ENCODE measurements around the gene NBR1. TPM values are rescaled to one million over a fixed set of nuclear protein-coding genes. Genes with fewer than 3 reads are reported as not detected.

NBR1 gene
- total RNA-seq, 1 donor from 2014 or later = 51.9 TPM

DNA sequence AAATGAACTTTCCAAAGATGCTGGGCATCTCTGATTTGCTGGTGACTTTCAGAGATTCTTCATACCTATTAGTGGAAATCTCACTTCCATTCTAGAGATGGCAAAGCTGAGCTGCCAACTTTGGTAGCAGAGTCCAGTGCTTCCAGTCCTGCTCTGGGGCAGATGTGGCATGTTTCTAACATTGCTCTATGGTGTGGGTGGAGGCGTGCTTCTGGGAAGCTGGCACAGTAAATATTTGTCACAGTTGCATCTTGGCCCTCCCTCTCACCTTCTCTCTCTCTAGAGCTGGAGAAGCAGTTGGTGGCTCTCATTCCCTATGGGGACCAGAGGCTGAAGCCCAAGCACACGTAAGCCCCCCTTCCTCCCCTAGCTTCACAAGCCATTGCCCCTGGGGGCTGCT, 42.5 kb downstream of the NBR1 start:
- no peak for DNase-seq (ENCODE audit: low read depth)
- no peak overlapping the region for H3K4me3 ChIP-seq (ENCODE audit: low read depth, low read length)
- FAIRE-seq = no peak

DNA sequence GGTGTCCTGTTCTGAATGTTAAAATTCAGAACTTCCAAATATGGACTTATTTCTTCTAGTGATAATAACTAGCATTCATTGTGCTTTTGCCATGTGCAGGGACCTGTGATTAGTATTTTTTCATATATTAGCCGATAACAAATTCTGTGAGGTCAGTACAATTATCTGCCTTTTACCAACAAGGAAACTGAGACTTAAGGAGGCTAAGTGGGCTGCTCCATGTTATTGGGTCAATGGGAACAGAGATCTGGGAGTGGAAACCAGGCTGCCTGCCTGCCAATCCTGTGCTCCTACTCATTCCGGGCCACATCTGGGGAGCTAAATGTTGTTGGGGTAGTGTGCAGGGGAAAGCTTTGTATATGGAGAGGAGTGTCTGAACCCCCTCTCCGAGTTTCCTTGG, 44.3 kb downstream of the NBR1 start:
- Histone ChIP-seq H3K27me3 (ENCODE audit: control insufficient read depth, insufficient read depth, low read length) (no peaks in the 10 kb centered on the region), H3K36me3 (ENCODE audit: control insufficient read depth, insufficient read depth, low read length) (peaks cover 8% of the 10 kb centered on the region)
- TF ChIP-seq, protein P1, sequence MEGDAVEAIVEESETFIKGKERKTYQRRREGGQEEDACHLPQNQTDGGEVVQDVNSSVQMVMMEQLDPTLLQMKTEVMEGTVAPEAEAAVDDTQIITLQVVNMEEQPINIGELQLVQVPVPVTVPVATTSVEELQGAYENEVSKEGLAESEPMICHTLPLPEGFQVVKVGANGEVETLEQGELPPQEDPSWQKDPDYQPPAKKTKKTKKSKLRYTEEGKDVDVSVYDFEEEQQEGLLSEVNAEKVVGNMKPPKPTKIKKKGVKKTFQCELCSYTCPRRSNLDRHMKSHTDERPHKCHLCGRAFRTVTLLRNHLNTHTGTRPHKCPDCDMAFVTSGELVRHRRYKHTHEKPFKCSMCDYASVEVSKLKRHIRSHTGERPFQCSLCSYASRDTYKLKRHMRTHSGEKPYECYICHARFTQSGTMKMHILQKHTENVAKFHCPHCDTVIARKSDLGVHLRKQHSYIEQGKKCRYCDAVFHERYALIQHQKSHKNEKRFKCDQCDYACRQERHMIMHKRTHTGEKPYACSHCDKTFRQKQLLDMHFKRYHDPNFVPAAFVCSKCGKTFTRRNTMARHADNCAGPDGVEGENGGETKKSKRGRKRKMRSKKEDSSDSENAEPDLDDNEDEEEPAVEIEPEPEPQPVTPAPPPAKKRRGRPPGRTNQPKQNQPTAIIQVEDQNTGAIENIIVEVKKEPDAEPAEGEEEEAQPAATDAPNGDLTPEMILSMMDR (IDR thresholded peaks at IDR 0.05; ENCODE audit: insufficient read depth, low read length, severe bottlenecking) = no peak

More for the DNA sequence above, 42.5 kb downstream of the NBR1 start:
- Histone ChIP-seq H3K27me3 (ENCODE audit: control insufficient read depth, insufficient read depth, low read length) (no peaks in the 10 kb centered on the region), H3K36me3 (ENCODE audit: control insufficient read depth, insufficient read depth, low read length) (peaks cover 11% of the 10 kb centered on the region)
- TF ChIP-seq, protein P1 (IDR thresholded peaks at IDR 0.05; ENCODE audit: insufficient read depth, low read length, severe bottlenecking) = no peak

GRCh38 chr17:43216369-43216761, 45.4 kb downstream of the NBR1 start:
- FAIRE-seq (no peak), DNase-seq (ENCODE audit: low read depth) (no peak)
- no peaks in the 10 kb centered on the region for H3K27me3 ChIP-seq (ENCODE audit: control insufficient read depth, insufficient read depth, low read length)
- TF ChIP-seq, protein P1 (IDR thresholded peaks at IDR 0.05; ENCODE audit: insufficient read depth, low read length, severe bottlenecking) = no peak
- peaks cover 8% of the 10 kb centered on the region for H3K36me3 ChIP-seq (ENCODE audit: control insufficient read depth, insufficient read depth, low read length)
- H3K4me3 ChIP-seq (ENCODE audit: low read depth, low read length) = no peak overlapping the region

More for the DNA sequence above, 44.3 kb downstream of the NBR1 start:
- no peak for FAIRE-seq
- H3K4me3 ChIP-seq (ENCODE audit: low read depth, low read length) = no peak overlapping the region
- DNase-seq (ENCODE audit: low read depth) = no peak

DNA sequence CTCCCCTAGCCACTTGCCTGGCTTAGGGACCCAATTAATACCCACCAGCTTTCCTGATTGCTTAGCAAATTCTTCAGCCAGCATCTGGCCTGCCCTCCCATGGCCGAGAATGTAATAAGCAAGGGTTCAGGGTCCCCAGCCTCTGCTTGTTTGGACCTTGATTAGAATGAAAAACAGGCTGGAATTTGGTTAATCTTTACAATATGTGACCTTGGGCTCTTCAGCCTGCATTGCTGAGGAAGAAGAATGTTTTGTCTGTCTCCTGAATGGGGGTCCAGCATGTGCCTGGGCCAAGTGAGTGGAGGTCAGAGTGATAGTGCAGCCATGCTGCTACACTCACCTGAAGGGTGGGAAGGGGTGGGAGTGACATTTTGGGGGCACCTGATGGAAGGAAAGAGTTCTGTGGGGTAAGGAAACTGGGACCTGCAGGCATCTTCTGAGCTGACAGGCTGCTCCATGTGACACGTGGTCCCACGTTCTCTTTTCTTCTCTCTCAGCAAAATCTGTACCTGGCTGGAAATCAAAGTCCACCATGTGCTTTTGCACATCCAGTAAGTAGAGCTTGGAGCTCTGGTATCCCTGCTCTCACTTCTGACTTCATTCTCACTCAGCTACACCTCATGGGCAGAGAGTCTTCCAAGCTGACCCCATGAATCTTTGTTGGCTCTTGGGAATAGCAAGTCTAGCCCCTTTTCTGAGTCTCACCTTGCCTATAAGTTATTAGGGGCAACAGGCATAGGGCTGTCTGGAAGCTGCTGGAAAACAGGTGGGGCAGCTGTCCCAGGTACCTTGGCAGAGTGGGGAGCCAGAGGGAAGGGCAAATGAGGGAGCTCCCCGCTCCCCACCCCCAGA, 46.0 kb downstream of the NBR1 start:
- DNase-seq (ENCODE audit: low read depth) (no peak), FAIRE-seq (no peak)
- Histone ChIP-seq H3K27me3 (ENCODE audit: control insufficient read depth, insufficient read depth, low read length) (no peaks in the 10 kb centered on the region), H3K4me3 (ENCODE audit: low read depth, low read length) (no peak overlapping the region), H3K36me3 (ENCODE audit: control insufficient read depth, insufficient read depth, low read length) (peaks cover 8% of the 10 kb centered on the region)
- TF ChIP-seq, protein P1 (IDR thresholded peaks at IDR 0.05; ENCODE audit: insufficient read depth, low read length, severe bottlenecking) = no peak

- TF ChIP-seq, protein P1 (IDR thresholded peaks at IDR 0.05; ENCODE audit: insufficient read depth, low read length, severe bottlenecking) = no peak
- no peak for DNase-seq (ENCODE audit: low read depth)
- FAIRE-seq = peak; percentile 83
- no peak overlapping the region for H3K4me3 ChIP-seq (ENCODE audit: low read depth, low read length)
- H3K27me3 ChIP-seq (ENCODE audit: control insufficient read depth, insufficient read depth, low read length) = no peaks in the 10 kb centered on the region
- H3K36me3 ChIP-seq (ENCODE audit: control insufficient read depth, insufficient read depth, low read length) = peaks cover 8% of the 10 kb centered on the region
Observed at GRCh38 chr17:43217614-43218087, 46.6 kb downstream of the NBR1 start.

Data from bronchial epithelial cell (primary cell).